Hepatocyte (in vitro differentiated cells): ENCODE measurements around the gene SDE2.

ENCODE experiments used
- CTCF ChIP-seq: fragments of 200-600 bp; sonication (generic); IDR thresholded peaks from 2 replicates; pipeline ENCODE4 v1.5.1; 2016; ENCODE audit warnings: antibody characterized with exemption, mild to moderate bottlenecking; ENCODE audit not compliant: poor library complexity
- EZH2 ChIP-seq: fragments of 200-600 bp; sonication (generic); IDR thresholded peaks from 2 replicates; pipeline ENCODE4 v1.6.1; 2016; ENCODE audit warnings: antibody characterized with exemption, mild to moderate bottlenecking, borderline replicate concordance

- TF ChIP-seq CTCF, result no peak
- TF ChIP-seq EZH2, result no peak
Measured at GRCh38 chr1:225998560-225999226, 450 bp downstream of the SDE2 start.
